Body of pancreas (tissue), 4 donors: ENCODE results near the gene ACKR4.

Experiments used
- POLR2A ChIP-seq, 3 donors: fragments of 450-650 bp; IDR thresholded peaks; one replicate each; pipeline ENCODE4 v1.6.1; 2016; ENCODE audit warnings: antibody characterized with exemption in 3 of 3, mild to moderate bottlenecking in 2 of 3
- TF ChIP-seq, protein P1 (sequence below), 7 experiments: fragments of 450-650 bp in 4 of 7; fragments of 200-600 bp in 3 of 7; sonication (generic) in 3 of 7; IDR thresholded peaks; one replicate each; pipeline ENCODE4 v1.5.1; 2016 to 2019; ENCODE audit warnings: antibody characterized with exemption in 7 of 7

DNA sequence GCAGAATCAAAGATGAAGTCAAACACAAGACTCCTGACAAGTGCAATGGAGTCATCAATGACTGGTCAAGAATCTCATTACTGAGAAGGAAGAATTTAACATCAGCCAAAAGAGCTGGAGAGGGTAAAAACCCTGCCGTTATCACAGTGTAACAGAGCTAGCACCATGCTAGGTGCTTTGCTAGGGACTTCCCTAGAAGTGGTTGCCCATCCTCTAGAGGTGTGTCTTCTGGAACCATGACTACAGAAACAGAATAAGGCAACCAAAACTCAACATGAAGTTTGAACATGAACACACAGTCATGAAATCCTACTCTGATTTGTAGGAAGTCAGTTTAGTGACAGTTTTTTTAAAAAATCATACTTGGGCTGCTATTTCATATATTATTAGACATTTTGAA is 53.1 kb downstream of the ACKR4 start:
- TF ChIP-seq, protein P1, sequence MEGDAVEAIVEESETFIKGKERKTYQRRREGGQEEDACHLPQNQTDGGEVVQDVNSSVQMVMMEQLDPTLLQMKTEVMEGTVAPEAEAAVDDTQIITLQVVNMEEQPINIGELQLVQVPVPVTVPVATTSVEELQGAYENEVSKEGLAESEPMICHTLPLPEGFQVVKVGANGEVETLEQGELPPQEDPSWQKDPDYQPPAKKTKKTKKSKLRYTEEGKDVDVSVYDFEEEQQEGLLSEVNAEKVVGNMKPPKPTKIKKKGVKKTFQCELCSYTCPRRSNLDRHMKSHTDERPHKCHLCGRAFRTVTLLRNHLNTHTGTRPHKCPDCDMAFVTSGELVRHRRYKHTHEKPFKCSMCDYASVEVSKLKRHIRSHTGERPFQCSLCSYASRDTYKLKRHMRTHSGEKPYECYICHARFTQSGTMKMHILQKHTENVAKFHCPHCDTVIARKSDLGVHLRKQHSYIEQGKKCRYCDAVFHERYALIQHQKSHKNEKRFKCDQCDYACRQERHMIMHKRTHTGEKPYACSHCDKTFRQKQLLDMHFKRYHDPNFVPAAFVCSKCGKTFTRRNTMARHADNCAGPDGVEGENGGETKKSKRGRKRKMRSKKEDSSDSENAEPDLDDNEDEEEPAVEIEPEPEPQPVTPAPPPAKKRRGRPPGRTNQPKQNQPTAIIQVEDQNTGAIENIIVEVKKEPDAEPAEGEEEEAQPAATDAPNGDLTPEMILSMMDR (IDR thresholded peaks at IDR 0.05) = no peak
- no peak for TF ChIP-seq POLR2A (IDR thresholded peaks at IDR 0.05)
